HT-29 (cell line): ENCODE results near the gene DYDC1. TPM values are rescaled to one million over a fixed set of nuclear protein-coding genes. Genes with fewer than 3 reads are reported as not detected.
"Not testable (repeated sequence)": the region's sequence is repeated elsewhere in the genome, so short reads cannot be mapped to it uniquely, and the experiment has no call there.

Experiments used
- DNase-seq: peaks from one replicate; pipeline ENCODE4 v3.0.0-alpha.2; 2015; ENCODE audit warnings: low spot score
- total RNA-seq: library from RNA; depleted of rRNA; stranded (reverse); fragments of >200 nt; shearing (Covaris generic); gene quantifications from 2 replicates; pipeline ENCODE4 v1.2.3, GENCODE V29; 2014

Gene DYDC1
- total RNA-seq, 1 experiment from 2014 or later, result not detected

- no peak for DNase-seq
These were observed 12.3 kb downstream of the DYDC1 start for GRCh38 chr10:80344276-80344675.

GRCh38 chr10:80333983-80334382 is 22.6 kb downstream of the DYDC1 start:
- DNase-seq, result no peak

GRCh38 chr10:80324891-80325364 is 31.6 kb downstream of the DYDC1 start:
- no peak for DNase-seq

- DNase-seq, result no peak
These were observed 32.5 kb downstream of the DYDC1 start for GRCh38 chr10:80324086-80324485.

GRCh38 chr10:80323311-80323710 is 33.2 kb downstream of the DYDC1 start:
- DNase-seq, result no peak

GRCh38 chr10:80322711-80323110 is 33.8 kb downstream of the DYDC1 start:
- DNase-seq, result no peak

- DNase-seq, result no peak
These were observed 34.4 kb downstream of the DYDC1 start for GRCh38 chr10:80322158-80322557.

GRCh38 chr10:80321183-80321582 is 35.4 kb downstream of the DYDC1 start:
- DNase-seq, result no peak

GRCh38 chr10:80320377-80320776 is 36.2 kb downstream of the DYDC1 start:
- no peak for DNase-seq

GRCh38 chr10:80319725-80320290 is 36.7 kb downstream of the DYDC1 start:
- DNase-seq, result no peak

GRCh38 chr10:80319318-80319717 is 37.2 kb downstream of the DYDC1 start:
- DNase-seq, result no peak

GRCh38 chr10:80318742-80319141 is 37.8 kb downstream of the DYDC1 start:
- no peak for DNase-seq

- no peak for DNase-seq
These were observed 41.2 kb downstream of the DYDC1 start for GRCh38 chr10:80315391-80315790.

GRCh38 chr10:80313523-80313922 is 43.0 kb downstream of the DYDC1 start:
- no peak for DNase-seq

GRCh38 chr10:80305989-80306388 is 50.6 kb downstream of the DYDC1 start:
- not testable (repeated sequence) for DNase-seq

GRCh38 chr10:80296942-80297341 is 59.6 kb downstream of the DYDC1 start:
- no peak for DNase-seq

- DNase-seq, result no peak
These were observed 63.8 kb downstream of the DYDC1 start for GRCh38 chr10:80292607-80293239.

- no peak for DNase-seq
These were observed 65.9 kb downstream of the DYDC1 start for GRCh38 chr10:80290474-80291220.

- peak; percentile 12 for DNase-seq
These were observed 66.9 kb downstream of the DYDC1 start, which contains the start of gene MAT1A for GRCh38 chr10:80289451-80290287. Gene MAT1A, minus strand, starts transcription at chr10:80289658. Its CDS starts 235 bp downstream, at chr10:80289423.

GRCh38 chr10:80288849-80289248 is 67.7 kb downstream of the DYDC1 start:
- no peak for DNase-seq
